Measurements from ENCODE around the gene HAGHL.

Gene HAGHL

GRCh38 chr16:721765-722540 is 5.0 kb upstream of the HAGHL start:
- DNase-seq (ENCODE audit: low read depth): no peak

- no peak for DNase-seq (ENCODE audit: low read depth)
Measured at GRCh38 chr16:722835-723633, 3.9 kb upstream of the HAGHL start.

GRCh38 chr16:723695-724094 is 3.2 kb upstream of the HAGHL start:
- DNase-seq (ENCODE audit: low read depth): no peak

- DNase-seq (ENCODE audit: low read depth): no peak
Measured at GRCh38 chr16:724188-725040, 2.5 kb upstream of the HAGHL start.

GRCh38 chr16:725041-725376 is 1.9 kb upstream of the HAGHL start:
- DNase-seq (ENCODE audit: low read depth): no peak

DNA sequence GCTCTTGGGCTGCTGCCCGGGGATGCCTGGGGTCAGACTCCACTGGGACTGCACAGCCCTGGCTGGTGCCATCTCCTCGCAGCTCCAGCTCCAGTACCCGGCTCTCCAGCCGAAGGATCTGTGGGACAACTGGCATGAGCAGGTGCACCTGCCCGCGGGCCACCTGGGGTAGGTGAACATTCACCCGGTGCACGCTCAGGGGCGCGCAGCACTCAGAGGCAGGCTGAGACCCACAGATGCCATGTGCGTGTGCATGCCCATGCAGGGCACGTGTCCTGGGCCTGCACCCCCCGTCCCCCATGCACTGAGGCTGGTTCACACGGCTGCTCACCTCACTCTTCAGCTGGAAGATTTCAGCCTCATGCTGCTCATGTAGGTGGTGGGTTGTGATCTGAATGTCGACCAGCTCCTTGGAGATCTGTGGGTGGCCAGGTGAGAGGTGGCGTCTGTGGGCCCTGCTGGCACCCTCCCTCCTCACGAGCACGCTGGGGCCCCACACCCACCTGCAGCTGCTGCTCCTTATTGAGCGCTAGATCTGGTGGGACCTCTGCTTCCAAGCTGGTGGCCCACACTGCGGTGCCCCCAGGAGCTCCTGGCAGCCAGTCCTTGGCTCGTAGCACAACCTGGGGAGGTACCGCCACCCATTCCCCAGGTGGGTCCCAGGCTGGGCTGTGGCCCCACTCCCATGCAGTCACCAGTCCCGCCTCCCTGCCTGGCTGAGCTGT is 1.3 kb upstream of the HAGHL start:
- no peak for DNase-seq (ENCODE audit: low read depth)

DNA sequence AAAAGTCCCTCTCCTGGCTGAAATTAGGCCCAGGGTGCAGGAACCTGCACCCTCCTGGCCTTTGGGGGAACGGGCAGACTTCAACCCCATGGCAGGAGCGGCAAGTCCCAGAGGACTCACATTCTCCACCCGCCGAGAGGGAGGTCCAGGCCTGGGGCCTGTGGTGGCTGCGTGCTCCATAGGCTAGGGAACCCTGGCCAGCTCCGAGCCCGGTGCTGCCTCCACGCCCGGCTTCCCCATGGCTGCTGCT is 793 bp upstream of the HAGHL start:
- DNase-seq (ENCODE audit: low read depth): no peak

DNA sequence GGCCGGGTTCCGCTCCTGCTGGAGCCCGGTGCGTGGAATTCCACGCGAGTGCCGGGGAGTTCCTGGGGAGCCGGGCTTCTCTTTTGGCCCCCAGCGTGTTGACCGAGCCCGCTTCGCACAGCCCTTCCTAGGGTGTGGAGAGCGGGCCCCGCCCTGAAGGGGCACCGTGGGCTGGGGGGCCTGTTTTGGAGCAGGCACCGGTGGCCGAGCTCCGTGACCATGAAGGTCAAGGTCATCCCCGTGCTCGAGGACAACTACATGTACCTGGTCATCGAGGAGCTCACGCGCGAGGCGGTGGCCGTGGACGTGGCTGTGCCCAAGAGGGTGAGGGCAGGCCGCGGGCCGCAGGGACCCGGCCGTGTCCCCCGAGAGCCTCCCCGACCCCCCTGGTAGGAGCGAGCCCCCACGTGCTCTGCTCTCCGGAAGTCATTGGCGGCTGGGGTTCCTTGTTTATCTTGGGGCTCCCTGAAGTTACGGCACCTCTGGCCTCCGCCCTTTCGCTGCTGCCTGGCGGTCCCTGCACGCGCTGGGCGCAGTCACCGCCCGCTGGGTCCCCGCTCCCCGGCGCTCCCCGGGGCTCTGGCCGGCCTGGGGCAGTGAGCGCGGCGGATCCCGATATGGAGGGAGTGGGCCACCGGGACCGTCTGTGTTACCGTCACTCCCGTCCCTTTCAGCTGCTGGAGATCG is 528 bp downstream of the HAGHL start:
- no peak for DNase-seq (ENCODE audit: low read depth)

DNA sequence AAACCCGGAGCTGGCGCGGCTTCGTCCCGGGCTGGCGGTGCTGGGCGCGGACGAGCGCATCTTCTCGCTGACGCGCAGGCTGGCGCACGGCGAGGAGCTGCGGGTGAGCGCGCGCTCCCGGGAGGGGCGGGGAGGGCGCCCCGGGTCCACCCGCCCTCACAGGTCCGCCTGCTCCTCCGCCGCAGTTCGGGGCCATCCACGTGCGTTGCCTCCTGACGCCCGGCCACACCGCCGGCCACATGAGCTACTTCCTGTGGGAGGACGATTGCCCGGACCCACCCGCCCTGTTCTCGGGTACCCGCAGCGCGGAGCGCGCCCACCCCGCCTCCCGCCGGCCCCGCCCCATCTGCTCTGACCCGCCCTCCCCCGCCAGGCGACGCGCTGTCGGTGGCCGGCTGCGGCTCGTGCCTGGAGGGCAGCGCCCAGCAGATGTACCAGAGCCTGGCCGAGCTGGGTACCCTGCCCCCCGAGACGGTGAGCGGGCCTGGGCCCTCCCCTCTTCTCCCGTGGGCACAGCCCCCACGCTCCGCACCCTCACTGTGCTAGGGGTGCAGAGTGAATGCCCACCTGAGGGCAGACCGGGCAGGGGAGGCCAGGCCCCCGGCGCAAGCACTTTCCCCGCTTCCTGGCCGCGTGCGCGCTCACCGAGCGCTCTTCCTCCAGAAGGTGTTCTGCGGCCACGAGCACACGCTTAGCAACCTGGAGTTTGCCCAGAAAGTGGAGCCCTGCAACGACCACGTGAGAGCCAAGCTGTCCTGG is 1.4 kb downstream of the HAGHL start:
- no peak for DNase-seq (ENCODE audit: low read depth)

DNA sequence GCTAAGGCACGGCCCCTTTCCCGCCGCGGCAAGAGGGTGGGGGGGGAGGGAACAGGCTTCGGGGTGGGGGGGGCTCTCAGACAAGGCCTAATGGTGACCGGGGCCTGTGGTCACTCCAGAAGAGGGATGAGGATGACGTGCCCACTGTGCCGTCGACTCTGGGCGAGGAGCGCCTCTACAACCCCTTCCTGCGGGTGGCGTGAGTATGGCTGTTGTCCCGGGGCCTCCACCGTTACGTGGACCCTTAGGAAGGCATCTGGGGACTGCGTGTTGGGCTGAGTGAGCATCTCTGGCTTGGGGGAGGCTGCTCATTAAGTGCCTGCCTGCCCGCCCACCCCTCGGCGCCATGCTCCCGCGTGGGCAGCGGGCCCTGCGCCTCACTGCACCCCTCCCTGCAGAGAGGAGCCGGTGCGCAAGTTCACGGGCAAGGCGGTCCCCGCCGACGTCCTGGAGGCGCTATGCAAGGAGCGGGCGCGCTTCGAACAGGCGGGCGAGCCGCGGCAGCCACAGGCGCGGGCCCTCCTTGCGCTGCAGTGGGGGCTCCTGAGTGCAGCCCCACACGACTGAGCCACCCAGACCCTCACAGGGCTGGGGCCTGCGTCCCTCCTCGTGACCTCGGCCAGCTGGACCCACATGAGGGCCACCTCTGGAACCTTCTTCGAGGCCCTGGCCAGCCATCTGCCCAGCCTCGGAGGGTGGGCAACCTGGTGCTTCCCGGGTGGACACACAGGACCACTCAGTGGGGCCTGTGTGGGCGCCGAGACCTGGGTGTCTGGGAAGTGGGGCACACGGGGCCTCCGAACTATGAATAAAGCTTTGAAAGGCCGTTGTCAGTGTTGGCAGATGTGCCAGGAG is 2.2 kb downstream of the HAGHL start:
- DNase-seq (ENCODE audit: low read depth): no peak

DNA sequence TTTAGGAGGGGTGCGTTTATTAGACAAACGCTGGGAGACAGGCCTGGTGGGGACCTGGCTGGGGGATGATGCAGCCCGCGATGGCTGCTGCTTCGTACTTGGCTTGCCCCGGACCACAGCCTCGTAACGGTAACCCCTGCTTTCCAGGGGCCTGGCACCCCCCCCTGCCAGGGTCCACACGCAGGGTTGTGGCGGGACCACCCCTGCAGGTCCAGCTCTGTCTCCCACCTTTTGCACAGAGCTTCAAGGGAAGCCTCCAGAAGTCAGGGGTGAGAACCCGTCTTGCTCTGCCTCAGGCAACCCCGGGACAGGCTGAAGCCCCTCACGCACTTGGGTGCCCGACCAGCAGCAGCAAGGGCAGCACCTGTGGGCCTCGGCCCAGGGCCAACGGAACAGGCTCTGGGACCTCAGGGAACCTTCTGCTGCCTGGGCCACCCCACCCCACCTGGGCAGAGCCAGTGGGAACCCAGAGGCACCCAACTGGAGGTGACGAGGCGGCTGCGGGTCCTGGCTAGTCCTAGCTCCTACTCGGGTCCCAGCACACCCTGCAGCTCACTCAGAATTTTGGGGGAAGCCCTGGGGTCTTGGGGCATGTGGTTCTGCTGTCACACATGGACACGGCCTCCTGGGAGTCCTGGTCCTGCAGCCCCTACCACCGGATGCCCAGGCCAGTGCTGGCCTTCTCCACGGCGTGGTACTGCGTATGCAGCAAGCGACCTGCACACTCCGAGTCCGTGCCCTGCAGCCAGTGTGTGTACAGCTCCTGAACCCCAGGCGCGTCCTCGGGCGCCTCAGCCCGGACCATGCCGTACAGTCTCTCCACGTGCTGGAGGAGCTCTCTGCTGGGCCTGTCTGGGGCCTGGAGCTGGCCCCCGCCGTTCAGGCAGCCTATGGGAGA is 3.1 kb downstream of the HAGHL start:
- DNase-seq (ENCODE audit: low read depth): no peak

- DNase-seq (ENCODE audit: low read depth): no peak
Measured at GRCh38 chr16:730666-731509, 4.0 kb downstream of the HAGHL start.

- DNase-seq (ENCODE audit: low read depth): no peak
Measured at GRCh38 chr16:732332-732731, 5.4 kb downstream of the HAGHL start.

- DNase-seq (ENCODE audit: low read depth): no peak
Measured at GRCh38 chr16:732936-733335, 6.0 kb downstream of the HAGHL start.

GRCh38 chr16:733382-734207 is 6.7 kb downstream of the HAGHL start:
- no peak for DNase-seq (ENCODE audit: low read depth)

DNA sequence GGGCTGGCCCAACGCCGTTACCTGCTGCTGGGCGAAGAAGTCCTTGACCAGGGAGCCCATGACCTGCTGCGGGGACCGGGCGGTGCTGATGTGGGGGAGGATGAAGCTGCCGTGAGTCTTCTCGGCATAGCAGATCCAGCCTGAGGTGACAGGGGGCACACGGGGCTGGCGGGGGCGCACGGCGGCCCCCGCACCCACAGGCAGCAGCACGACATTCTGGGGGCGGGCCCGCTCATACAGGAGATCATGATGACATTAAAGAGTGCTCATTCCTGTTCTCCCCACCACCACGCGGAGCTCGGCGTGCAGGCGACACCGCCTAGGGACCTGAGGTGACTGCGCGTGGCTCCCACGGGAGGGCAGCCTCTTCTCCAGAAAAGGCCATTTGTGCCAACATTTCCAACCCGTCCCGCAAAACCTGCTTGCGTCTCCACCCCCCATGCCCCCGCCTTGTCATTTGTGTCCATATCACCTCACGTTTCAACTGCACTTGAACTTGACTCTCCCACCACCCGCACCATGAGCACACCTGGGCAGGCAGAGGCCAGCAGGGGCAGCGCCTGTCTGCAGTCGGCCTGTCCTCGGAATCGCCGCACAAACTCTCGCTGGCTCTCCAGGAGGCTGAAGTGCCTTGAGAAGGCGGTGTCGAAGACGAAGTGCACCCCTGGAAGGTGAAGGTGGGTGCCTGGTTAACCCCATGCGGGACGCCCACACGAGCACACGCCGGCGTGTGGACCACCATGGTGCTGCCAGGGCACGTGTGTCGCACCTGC is 7.5 kb downstream of the HAGHL start:
- DNase-seq (ENCODE audit: low read depth): no peak
